ENCODE results near the gene GAB4.

DNA sequence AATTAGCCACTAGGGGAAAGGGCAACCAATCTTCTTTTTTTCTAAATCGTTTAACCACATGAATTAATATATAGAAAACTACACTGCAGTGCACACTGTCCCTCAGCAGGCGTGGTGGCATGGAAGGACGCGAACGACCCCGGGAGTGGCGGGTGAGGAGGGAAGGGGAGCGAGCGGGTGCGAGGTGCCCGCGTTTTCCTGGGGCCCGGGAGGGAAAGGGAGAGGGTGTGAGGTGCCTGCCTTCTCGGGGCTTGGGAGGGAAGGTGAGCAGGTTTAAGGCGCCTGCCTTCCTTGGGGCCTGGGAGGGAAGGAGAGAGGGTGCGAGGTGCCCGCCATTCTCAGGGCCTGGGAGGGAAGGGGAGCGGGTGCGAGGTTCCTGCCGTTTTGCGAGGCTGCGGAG lies 765 bp downstream of the GAB4 start:
- TF ChIP-seq CTCF (IDR thresholded peaks at IDR 0.05; ENCODE audit: low read depth, low read length, missing input control) (no peak), NR2F2 (IDR thresholded peaks at IDR 0.05) (no peak), MAX (IDR thresholded peaks at IDR 0.05) (no peak), GABPA (IDR thresholded peaks at IDR 0.05 in 1 of 2, conservative IDR thresholded peaks at IDR 0.05 in 1 of 2) (no peak), TAF1 (conservative IDR thresholded peaks at IDR 0.05) (no peak), RAD21 (IDR thresholded peaks at IDR 0.05) (no peak), JUND (IDR thresholded peaks at IDR 0.05) (no peak), YY1 (IDR thresholded peaks at IDR 0.05) (no peak)
- TF ChIP-seq, protein P1, sequence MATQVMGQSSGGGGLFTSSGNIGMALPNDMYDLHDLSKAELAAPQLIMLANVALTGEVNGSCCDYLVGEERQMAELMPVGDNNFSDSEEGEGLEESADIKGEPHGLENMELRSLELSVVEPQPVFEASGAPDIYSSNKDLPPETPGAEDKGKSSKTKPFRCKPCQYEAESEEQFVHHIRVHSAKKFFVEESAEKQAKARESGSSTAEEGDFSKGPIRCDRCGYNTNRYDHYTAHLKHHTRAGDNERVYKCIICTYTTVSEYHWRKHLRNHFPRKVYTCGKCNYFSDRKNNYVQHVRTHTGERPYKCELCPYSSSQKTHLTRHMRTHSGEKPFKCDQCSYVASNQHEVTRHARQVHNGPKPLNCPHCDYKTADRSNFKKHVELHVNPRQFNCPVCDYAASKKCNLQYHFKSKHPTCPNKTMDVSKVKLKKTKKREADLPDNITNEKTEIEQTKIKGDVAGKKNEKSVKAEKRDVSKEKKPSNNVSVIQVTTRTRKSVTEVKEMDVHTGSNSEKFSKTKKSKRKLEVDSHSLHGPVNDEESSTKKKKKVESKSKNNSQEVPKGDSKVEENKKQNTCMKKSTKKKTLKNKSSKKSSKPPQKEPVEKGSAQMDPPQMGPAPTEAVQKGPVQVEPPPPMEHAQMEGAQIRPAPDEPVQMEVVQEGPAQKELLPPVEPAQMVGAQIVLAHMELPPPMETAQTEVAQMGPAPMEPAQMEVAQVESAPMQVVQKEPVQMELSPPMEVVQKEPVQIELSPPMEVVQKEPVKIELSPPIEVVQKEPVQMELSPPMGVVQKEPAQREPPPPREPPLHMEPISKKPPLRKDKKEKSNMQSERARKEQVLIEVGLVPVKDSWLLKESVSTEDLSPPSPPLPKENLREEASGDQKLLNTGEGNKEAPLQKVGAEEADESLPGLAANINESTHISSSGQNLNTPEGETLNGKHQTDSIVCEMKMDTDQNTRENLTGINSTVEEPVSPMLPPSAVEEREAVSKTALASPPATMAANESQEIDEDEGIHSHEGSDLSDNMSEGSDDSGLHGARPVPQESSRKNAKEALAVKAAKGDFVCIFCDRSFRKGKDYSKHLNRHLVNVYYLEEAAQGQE (IDR thresholded peaks at IDR 0.05) = no peak

Measured in liver (tissue), 3 donors.